ENCODE data around the gene ATOH8.

The ATOH8 gene

DNA sequence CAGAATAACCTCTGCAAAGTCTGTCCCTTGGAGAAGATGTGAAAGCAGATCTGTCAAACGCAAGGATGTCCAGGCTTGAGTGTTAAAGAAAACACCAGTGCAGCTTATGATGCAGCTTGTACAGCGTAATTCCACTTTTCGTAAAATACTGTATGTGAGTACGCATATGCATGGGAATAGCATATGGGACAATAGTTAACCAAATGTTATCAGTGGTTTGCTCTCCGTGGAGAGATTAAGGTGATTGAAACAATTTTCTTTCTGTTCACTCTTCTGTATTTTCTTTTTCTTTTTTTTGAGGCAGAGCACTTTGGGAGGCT, 27.2 kb downstream of the ATOH8 start:
- Histone ChIP-seq H4K20me1 (ENCODE audit: control insufficient read depth, insufficient read depth, low read depth, low read length) (peaks cover 3% of the 10 kb centered on the region; the same call in 1 of the 2 replicates), H3K9me2 (replicated peaks; ENCODE audit: control insufficient read depth, low read length) (no peaks in the 10 kb centered on the region), H3K4me3 (ENCODE audit: low read length) (no peak overlapping the region), H3K27ac (ENCODE audit: low read depth, low read length) (no peak overlapping the region), H3K4me2 (ENCODE audit: low read length) (no peak overlapping the region), H3K36me3 (ENCODE audit: control insufficient read depth, low read length) (no peaks in the 10 kb centered on the region), H3F3A (ENCODE audit: control insufficient read depth, insufficient read depth) (no peaks in the 10 kb centered on the region), H3K4me1 (ENCODE audit: control insufficient read depth, low read length) (no peaks in the 10 kb centered on the region), H3K27me3 (ENCODE audit: control insufficient read depth, low read length) (peaks cover 11% of the 10 kb centered on the region), H3K9me3 (ENCODE audit: control insufficient read depth, insufficient read depth, low read length) (no peaks in the 10 kb centered on the region), H3K79me2 (ENCODE audit: control insufficient read depth, low read length) (no peaks in the 10 kb centered on the region)
- TF ChIP-seq, protein P1, sequence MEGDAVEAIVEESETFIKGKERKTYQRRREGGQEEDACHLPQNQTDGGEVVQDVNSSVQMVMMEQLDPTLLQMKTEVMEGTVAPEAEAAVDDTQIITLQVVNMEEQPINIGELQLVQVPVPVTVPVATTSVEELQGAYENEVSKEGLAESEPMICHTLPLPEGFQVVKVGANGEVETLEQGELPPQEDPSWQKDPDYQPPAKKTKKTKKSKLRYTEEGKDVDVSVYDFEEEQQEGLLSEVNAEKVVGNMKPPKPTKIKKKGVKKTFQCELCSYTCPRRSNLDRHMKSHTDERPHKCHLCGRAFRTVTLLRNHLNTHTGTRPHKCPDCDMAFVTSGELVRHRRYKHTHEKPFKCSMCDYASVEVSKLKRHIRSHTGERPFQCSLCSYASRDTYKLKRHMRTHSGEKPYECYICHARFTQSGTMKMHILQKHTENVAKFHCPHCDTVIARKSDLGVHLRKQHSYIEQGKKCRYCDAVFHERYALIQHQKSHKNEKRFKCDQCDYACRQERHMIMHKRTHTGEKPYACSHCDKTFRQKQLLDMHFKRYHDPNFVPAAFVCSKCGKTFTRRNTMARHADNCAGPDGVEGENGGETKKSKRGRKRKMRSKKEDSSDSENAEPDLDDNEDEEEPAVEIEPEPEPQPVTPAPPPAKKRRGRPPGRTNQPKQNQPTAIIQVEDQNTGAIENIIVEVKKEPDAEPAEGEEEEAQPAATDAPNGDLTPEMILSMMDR (IDR thresholded peaks at IDR 0.05; ENCODE audit: low read depth, low read length, poor library complexity, severe bottlenecking): no peak
- TF ChIP-seq EZH2phosphoT487 (IDR thresholded peaks at IDR 0.05; ENCODE audit: borderline replicate concordance, low read length): no peak

DNA sequence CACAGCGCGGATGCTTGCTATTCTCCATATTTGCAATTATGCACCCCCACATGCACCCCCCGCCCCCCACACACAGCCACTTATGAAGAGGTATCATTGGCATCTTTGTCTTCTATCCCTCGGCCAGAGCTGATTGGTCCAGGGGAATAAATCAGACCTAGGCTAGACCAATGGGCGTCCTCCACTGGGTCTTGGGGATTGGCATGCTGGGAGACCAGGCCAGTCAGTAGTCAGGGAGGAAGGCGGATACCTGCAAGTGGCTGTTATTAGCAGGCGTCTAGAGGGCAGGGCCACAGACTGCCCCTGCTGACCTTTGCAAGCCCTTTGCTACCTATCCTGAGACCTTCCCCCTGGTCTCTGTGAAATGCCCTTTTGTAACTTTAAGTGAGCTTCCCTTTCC, 30.0 kb downstream of the ATOH8 start:
- Histone ChIP-seq H3K4me3 (ENCODE audit: low read length) (no peak overlapping the region), H3K27ac (ENCODE audit: low read depth, low read length) (no peak overlapping the region), H3K4me2 (ENCODE audit: low read length) (no peak overlapping the region), H3F3A (ENCODE audit: control insufficient read depth, insufficient read depth) (no peaks in the 10 kb centered on the region), H3K9me3 (ENCODE audit: control insufficient read depth, insufficient read depth, low read length) (no peaks in the 10 kb centered on the region), H3K27me3 (ENCODE audit: control insufficient read depth, low read length) (peaks cover 11% of the 10 kb centered on the region), H3K36me3 (ENCODE audit: control insufficient read depth, low read length) (no peaks in the 10 kb centered on the region), H3K9me2 (replicated peaks; ENCODE audit: control insufficient read depth, low read length) (no peaks in the 10 kb centered on the region), H3K4me1 (ENCODE audit: control insufficient read depth, low read length) (no peaks in the 10 kb centered on the region), H4K20me1 (ENCODE audit: control insufficient read depth, insufficient read depth, low read depth, low read length) (no peaks in the 10 kb centered on the region), H3K79me2 (ENCODE audit: control insufficient read depth, low read length) (no peaks in the 10 kb centered on the region)
- TF ChIP-seq, protein P1 (IDR thresholded peaks at IDR 0.05; ENCODE audit: low read depth, low read length, poor library complexity, severe bottlenecking): no peak
- TF ChIP-seq EZH2phosphoT487 (IDR thresholded peaks at IDR 0.05; ENCODE audit: borderline replicate concordance, low read length): no peak

DNA sequence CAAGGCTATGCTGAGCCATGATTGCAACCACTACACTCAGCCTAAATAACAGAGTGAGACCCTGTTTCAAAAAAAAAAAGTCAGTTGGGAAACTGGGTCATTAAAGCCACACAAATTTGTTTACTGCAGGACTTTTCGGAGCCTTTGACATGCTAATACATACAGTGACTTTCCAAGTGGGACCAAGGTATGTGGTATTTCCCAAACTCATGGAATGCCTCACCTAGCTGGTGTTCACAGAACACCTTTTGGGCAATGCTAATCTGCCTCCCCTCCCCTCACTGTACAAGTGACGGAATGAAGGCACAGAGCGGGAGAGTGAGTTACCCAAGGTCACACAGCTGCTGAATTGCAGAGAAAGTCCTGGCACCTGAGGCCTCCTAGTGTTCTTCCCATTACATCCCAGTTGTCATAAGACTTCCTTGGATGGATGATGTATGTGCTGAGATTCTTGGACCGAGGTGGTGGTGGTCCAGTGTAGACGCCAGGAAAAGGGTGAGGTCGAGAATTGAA, 30.7 kb downstream of the ATOH8 start:
- Histone ChIP-seq H4K20me1 (ENCODE audit: control insufficient read depth, insufficient read depth, low read depth, low read length) (no peaks in the 10 kb centered on the region), H3K9me3 (ENCODE audit: control insufficient read depth, insufficient read depth, low read length) (no peaks in the 10 kb centered on the region), H3K36me3 (ENCODE audit: control insufficient read depth, low read length) (no peaks in the 10 kb centered on the region), H3K79me2 (ENCODE audit: control insufficient read depth, low read length) (no peaks in the 10 kb centered on the region), H3K9me2 (replicated peaks; ENCODE audit: control insufficient read depth, low read length) (no peaks in the 10 kb centered on the region), H3K27ac (ENCODE audit: low read depth, low read length) (no peak overlapping the region), H3K4me2 (ENCODE audit: low read length) (no peak overlapping the region), H3K27me3 (ENCODE audit: control insufficient read depth, low read length) (peaks cover 11% of the 10 kb centered on the region), H3K4me1 (ENCODE audit: control insufficient read depth, low read length) (no peaks in the 10 kb centered on the region), H3F3A (ENCODE audit: control insufficient read depth, insufficient read depth) (no peaks in the 10 kb centered on the region), H3K4me3 (ENCODE audit: low read length) (no peak overlapping the region)
- TF ChIP-seq EZH2phosphoT487 (IDR thresholded peaks at IDR 0.05; ENCODE audit: borderline replicate concordance, low read length): no peak
- TF ChIP-seq, protein P1 (IDR thresholded peaks at IDR 0.05; ENCODE audit: low read depth, low read length, poor library complexity, severe bottlenecking): no peak

All from DOHH2 (cell line).